LNCaP clone FGC (cell line): ENCODE data around the gene MGAT5.

ENCODE experiments used
- DNase-seq: peaks from one replicate; pipeline ENCODE4 v3.0.0-alpha.2; 2011; ENCODE audit warnings: low read depth
- H3K4me3 ChIP-seq: 2 replicates; pipeline ENCODE4 v1.5.1; 2011; ENCODE audit warnings: mild to moderate bottlenecking, low read depth, low read length, control low read depth
- TF ChIP-seq, protein P1 (sequence below): IDR thresholded peaks from 2 replicates; pipeline ENCODE4 v1.5.1; 2012; ENCODE audit warnings: mild to moderate bottlenecking; ENCODE audit not compliant: control insufficient read depth, insufficient read depth; ENCODE audit errors: extremely low read depth

Gene MGAT5

DNA sequence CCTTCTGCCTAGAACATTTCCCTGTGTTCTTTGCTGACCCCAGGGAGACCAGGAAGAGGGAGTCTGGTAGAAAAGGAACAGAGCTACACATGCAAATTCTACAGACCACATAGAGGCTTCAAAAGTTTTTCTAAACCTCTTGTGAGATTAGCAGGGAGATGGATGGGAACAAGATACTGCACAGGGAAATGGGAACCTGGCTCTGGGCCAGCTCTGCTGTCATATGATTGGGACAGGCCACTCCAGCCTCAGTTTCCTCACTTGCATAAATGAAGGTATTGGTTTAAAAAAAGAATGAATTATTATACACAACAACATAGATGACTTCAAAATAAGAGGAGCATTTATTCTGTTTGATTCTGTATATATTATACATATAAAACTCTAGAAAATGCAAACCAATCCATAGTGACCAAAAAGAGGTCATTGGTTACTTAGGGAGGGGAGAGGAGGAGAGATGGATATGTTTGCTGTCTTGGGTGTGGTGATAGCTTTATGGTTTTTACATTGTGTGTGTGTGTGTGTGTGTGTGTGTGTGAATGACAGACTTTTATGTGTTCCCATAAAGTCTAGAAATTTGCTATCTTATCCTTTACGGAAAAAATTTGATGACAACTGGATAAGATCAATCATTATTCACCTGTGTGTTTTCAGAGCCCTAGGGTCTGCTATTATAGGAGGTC lies 115.5 kb downstream of the MGAT5 start:
- no peak for DNase-seq
- TF ChIP-seq, protein P1, sequence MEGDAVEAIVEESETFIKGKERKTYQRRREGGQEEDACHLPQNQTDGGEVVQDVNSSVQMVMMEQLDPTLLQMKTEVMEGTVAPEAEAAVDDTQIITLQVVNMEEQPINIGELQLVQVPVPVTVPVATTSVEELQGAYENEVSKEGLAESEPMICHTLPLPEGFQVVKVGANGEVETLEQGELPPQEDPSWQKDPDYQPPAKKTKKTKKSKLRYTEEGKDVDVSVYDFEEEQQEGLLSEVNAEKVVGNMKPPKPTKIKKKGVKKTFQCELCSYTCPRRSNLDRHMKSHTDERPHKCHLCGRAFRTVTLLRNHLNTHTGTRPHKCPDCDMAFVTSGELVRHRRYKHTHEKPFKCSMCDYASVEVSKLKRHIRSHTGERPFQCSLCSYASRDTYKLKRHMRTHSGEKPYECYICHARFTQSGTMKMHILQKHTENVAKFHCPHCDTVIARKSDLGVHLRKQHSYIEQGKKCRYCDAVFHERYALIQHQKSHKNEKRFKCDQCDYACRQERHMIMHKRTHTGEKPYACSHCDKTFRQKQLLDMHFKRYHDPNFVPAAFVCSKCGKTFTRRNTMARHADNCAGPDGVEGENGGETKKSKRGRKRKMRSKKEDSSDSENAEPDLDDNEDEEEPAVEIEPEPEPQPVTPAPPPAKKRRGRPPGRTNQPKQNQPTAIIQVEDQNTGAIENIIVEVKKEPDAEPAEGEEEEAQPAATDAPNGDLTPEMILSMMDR, result no peak
- H3K4me3 ChIP-seq, result no peak overlapping the region

DNA sequence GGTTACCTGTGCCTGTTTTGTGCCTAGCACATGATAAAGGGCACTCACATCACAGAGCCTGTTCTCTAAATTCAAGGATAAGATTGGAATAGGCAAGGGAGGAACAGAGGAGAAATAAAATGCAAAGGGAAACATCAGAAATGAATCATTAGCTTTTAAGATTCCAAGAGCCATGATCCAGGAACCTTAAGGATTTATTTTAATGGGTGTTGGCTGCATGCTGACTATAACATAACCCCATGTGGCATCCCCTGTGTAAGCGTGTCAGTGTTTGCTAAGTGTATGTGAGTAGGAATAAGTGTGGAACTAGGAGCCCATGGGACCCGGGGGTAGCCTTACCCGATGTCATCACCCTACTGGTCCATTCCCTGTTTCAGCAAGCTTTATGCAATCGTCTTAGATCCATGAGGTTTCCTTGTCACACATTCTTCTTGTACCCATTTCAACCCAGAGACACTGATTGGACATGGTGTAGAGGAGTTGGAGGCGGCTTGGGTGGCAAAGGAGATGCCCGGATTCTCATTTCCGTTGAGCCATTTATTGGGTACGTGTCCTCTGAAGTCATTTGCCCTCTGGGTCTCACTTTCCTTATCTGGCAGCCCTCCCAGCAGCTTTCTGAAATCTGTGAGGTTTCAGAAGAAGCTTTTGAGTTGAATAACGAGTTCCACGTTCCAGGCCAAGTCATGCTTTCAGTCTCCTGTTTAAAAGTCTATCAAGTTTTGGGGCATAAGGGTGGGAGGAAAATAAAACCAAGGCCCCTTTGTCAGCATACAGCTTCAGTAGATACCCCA lies 117.0 kb downstream of the MGAT5 start:
- DNase-seq, result no peak
- no peak overlapping the region for H3K4me3 ChIP-seq
- TF ChIP-seq, protein P1, result no peak

DNA sequence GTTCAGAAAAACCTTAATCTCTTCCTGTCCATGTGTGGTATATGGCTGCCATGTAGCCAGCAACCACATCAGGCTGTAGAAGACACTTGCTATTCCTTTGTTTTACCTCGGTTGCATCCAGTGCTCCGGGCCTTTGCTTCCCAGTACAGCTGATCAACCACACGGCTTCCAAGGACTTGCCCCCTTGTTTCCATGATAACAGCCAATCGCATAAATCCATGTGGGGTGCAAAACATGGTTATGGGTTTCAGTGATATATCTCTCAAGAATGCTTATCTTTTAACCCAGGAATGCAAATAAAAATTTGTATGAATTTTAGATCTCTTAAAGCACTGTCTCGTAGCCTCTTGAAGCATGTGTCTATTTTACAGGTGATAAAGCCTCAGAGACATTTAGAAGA lies 118.3 kb downstream of the MGAT5 start:
- TF ChIP-seq, protein P1, result no peak
- no peak overlapping the region for H3K4me3 ChIP-seq
- no peak for DNase-seq

DNA sequence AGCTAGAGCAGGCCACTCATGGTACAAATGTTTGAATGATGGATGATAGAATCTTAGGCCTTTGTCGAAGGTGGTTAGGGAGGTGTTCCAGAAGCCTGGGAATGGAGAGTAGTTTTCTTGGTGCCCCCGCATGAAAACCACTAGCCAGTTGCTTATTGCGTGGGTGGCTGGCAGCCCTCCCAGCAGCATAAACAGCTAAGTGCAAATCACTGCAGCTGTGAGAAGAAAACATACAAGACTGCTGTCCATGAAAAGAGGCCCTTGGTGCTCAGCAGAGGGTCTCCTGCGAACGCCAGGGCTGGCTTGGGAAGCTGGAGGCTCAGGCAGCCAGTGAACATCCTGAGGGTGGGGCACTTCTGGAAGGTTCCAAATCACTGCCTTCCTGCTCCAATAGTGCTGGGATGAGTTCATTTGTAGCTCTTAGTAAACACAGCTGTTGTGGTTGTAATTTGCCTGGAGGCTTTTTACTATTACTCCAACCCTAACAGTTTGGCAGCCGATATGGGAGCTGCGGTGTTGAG lies 118.8 kb downstream of the MGAT5 start:
- DNase-seq, result no peak
- TF ChIP-seq, protein P1, result no peak
- H3K4me3 ChIP-seq, result no peak overlapping the region

DNA sequence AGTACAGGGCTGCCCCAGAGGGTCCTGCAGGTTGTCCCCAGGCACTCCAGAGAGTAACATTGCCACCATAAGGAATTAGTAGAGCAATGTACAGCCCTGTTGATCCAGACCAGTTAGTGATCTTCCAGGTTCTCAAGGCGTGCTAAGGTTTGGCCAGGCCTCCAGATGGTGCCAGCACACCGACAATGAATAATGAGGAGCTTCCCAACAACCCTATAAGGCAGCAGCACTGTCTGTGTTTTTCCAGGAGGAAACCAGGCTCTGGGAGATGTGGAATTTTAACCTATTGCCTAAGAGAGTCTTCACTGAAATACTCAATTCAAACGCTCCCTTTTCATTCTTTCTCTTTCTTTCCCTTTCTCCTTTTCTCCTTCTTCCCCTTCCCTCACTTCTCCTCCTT lies 122.1 kb downstream of the MGAT5 start:
- TF ChIP-seq, protein P1, result peak; percentile 12; the same call in 1 of the 2 replicates
- no peak overlapping the region for H3K4me3 ChIP-seq
- no peak for DNase-seq

DNA sequence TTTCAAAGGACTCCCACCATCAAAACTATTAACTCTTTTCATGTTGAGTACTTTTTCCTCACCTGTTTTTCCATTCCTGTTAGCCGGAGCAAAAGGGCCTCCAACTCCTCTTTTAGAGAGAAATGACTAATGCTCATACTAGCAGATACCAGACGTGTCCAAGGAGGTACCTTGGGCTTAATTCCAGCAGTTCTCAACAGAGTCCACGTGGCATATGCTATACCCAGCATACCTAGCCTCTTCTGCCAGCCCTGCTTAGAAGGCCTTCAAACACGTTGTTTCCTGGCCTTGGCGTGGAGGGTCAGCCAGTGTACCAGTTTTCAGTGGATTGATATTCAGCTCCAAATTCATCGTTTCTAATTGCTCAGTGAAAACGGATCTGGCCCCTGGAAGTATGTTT lies 123.9 kb downstream of the MGAT5 start:
- TF ChIP-seq, protein P1, result no peak
- H3K4me3 ChIP-seq, result no peak overlapping the region
- no peak for DNase-seq
